HTERT RPE-1 (cell line): Measurements from ENCODE around the gene MAST4.

ENCODE experiments used
- in situ Hi-C: fragments of 300-500 bp; cut with MboI; formaldehyde crosslinking; loops from 4 replicates; pipeline ENCODE4 v1.14.3; 2020; ENCODE audit warnings: low sequenced_read_pairs

MAST4 gene

GRCh38 chr5:66595756-66596635, at the start of gene MAST4:
MAST4 (plus strand) TSS chr5:66596393; CDS start chr5:66596656, 263 bp downstream.
- in situ Hi-C loops, result no loop called here

GRCh38 chr5:66546541-66546940, 49.7 kb upstream of the MAST4 start:
- in situ Hi-C loops, result no loop called here

- in situ Hi-C loops, result no loop called here
Observed at GRCh38 chr5:66551338-66551737, 44.9 kb upstream of the MAST4 start.

GRCh38 chr5:66551945-66552344, 44.2 kb upstream of the MAST4 start:
- in situ Hi-C loops, result no loop called here

- in situ Hi-C loops, result no loop called here
Observed at GRCh38 chr5:66553368-66553912, 42.8 kb upstream of the MAST4 start.

GRCh38 chr5:66553916-66554575, 42.1 kb upstream of the MAST4 start:
- in situ Hi-C loops, result no loop called here

- in situ Hi-C loops, result no loop called here
Observed at GRCh38 chr5:66554884-66555283, 41.3 kb upstream of the MAST4 start.

- in situ Hi-C loops, result no loop called here
Observed at GRCh38 chr5:66558560-66558959, 37.6 kb upstream of the MAST4 start.

GRCh38 chr5:66560371-66560770, 35.8 kb upstream of the MAST4 start:
- in situ Hi-C loops, result no loop called here

GRCh38 chr5:66561256-66561990, 34.8 kb upstream of the MAST4 start:
- in situ Hi-C loops, result no loop called here

GRCh38 chr5:66565878-66566277, 30.3 kb upstream of the MAST4 start:
- in situ Hi-C loops, result no loop called here

GRCh38 chr5:66567474-66567873, 28.7 kb upstream of the MAST4 start:
- in situ Hi-C loops, result no loop called here

GRCh38 chr5:66570201-66570600, 26.0 kb upstream of the MAST4 start:
- in situ Hi-C loops, result no loop called here

- in situ Hi-C loops, result no loop called here
Observed at GRCh38 chr5:66573733-66574132, 22.5 kb upstream of the MAST4 start.

- in situ Hi-C loops, result no loop called here
Observed at GRCh38 chr5:66582499-66583165, 13.6 kb upstream of the MAST4 start.

GRCh38 chr5:66585291-66585690, 10.9 kb upstream of the MAST4 start:
- in situ Hi-C loops, result no loop called here

GRCh38 chr5:66587771-66588170, 8.4 kb upstream of the MAST4 start:
- in situ Hi-C loops, result no loop called here

- in situ Hi-C loops, result no loop called here
Observed at GRCh38 chr5:66596636-66597182, 516 bp downstream of the MAST4 start.

GRCh38 chr5:66597183-66597757, 1.1 kb downstream of the MAST4 start:
- in situ Hi-C loops, result no loop called here

- in situ Hi-C loops, result no loop called here
Observed at GRCh38 chr5:66602621-66603020, 6.4 kb downstream of the MAST4 start.
